Pulmonary artery endothelial cell (primary cell): ENCODE measurements around the gene OR2J2. TPM values are rescaled to one million over a fixed set of nuclear protein-coding genes. Genes with fewer than 3 reads are reported as not detected.
"Not testable (repeated sequence)": the region's sequence is repeated elsewhere in the genome, so short reads cannot be mapped to it uniquely, and the experiment has no call there.

ENCODE experiments used
- DNase-seq: peaks from one replicate; pipeline ENCODE4 v3.0.0-alpha.2; 2011; ENCODE audit warnings: low read depth, low spot score
- total RNA-seq: library from RNA; depleted of rRNA; stranded (reverse); fragments of >200 nt; gene quantifications from 2 replicates; pipeline ENCODE4 v1.2.3, GENCODE V29; 2014

The OR2J2 gene
- total RNA-seq = not detected in 2 replicates

GRCh38 chr6:29170607-29171006 is at the start of gene OR2J2:
OR2J2 (plus strand) TSS chr6:29170907; CDS start chr6:29173636, 2,729 bp downstream.
- DNase-seq = not testable (repeated sequence)

- DNase-seq = no peak
Measured at GRCh38 chr6:29129326-29130012, 41.2 kb upstream of the OR2J2 start.

- DNase-seq = no peak
Measured at GRCh38 chr6:29130644-29131043, 40.1 kb upstream of the OR2J2 start.

GRCh38 chr6:29131691-29132090 is 39.0 kb upstream of the OR2J2 start:
- DNase-seq = no peak

GRCh38 chr6:29137724-29138123 is 33.0 kb upstream of the OR2J2 start:
- no peak for DNase-seq

GRCh38 chr6:29141606-29142005 is 29.1 kb upstream of the OR2J2 start:
- DNase-seq = no peak

- DNase-seq = no peak
Measured at GRCh38 chr6:29142309-29142708, 28.4 kb upstream of the OR2J2 start.

- no peak for DNase-seq
Measured at GRCh38 chr6:29146179-29146578, 24.5 kb upstream of the OR2J2 start.

GRCh38 chr6:29147074-29147473 is 23.6 kb upstream of the OR2J2 start:
- no peak for DNase-seq

GRCh38 chr6:29149444-29149843 is 21.3 kb upstream of the OR2J2 start:
- not testable (repeated sequence) for DNase-seq

- DNase-seq = no peak
Measured at GRCh38 chr6:29153083-29153482, 17.6 kb upstream of the OR2J2 start.

- not testable (repeated sequence) for DNase-seq
Measured at GRCh38 chr6:29155182-29155581, 15.5 kb upstream of the OR2J2 start.

- DNase-seq = not testable (repeated sequence)
Measured at GRCh38 chr6:29159922-29160321, 10.8 kb upstream of the OR2J2 start.

GRCh38 chr6:29165571-29165970 is 5.1 kb upstream of the OR2J2 start:
- DNase-seq = not testable (repeated sequence)

GRCh38 chr6:29171736-29172135 is 1.0 kb downstream of the OR2J2 start:
- no peak for DNase-seq

GRCh38 chr6:29183594-29183993 is 12.9 kb downstream of the OR2J2 start:
- no peak for DNase-seq

GRCh38 chr6:29188659-29189058 is 18.0 kb downstream of the OR2J2 start:
- DNase-seq = not testable (repeated sequence)

- DNase-seq = no peak
Measured at GRCh38 chr6:29200767-29201662, 30.3 kb downstream of the OR2J2 start.

GRCh38 chr6:29201966-29202365 is 31.3 kb downstream of the OR2J2 start:
- no peak for DNase-seq

GRCh38 chr6:29211488-29211887 is 40.8 kb downstream of the OR2J2 start:
- DNase-seq = no peak

- DNase-seq = no peak
Measured at GRCh38 chr6:29216528-29216927, 45.8 kb downstream of the OR2J2 start.

GRCh38 chr6:29217242-29217641 is 46.5 kb downstream of the OR2J2 start:
- DNase-seq = not testable (repeated sequence)

GRCh38 chr6:29218056-29218455 is 47.3 kb downstream of the OR2J2 start:
- not testable (repeated sequence) for DNase-seq
